ENCODE results near the gene OTOP2.
A peak's percentile ranks its signal among the peaks of the same experiment; 100 is the strongest.

GRCh38 chr17:74922694-74923537 lies 1.2 kb upstream of the OTOP2 start, which contains the start of gene USH1G:
- TF ChIP-seq EZH2phosphoT487 (IDR thresholded peaks at IDR 0.05; ENCODE audit: insufficient read depth, low read depth) (no peak), EZH2 (IDR thresholded peaks at IDR 0.05; ENCODE audit: insufficient read depth, poor library complexity, severe bottlenecking) (peak; percentile 85)
